T-helper 1 cell treated with Interleukin-12 subunit alpha and Interleukin-12 subunit beta and Interleukin-4 antibody, amounts not matched to agents 30 ng/mL and 1 ng/mL, for 36 hours (primary cell): Measurements from ENCODE around the gene PEBP1. TPM values are rescaled to one million over a fixed set of nuclear protein-coding genes. Genes with fewer than 3 reads are reported as not detected.

ENCODE experiments used
- intact Hi-C: fragments of 100-400 bp; cut with micrococcal nuclease; formaldehyde crosslinking; loops from one replicate; pipeline ENCODE4 v1.15.1; 2024
- total RNA-seq: library from RNA; stranded (reverse); gene quantifications from 2 replicates; pipeline ENCODE4 v1.2.3, GENCODE V29; 2022

Gene PEBP1
- 108 and 111 TPM in 2 replicates for total RNA-seq

- intact Hi-C loops = loop anchor here (1.0 to 5.0 kb wide), 7 partner anchors 15 to 261 kb away; partner anchors contain the start of gene RFC5
Measured at GRCh38 chr12:118135788-118136558, at the start of gene PEBP1. PEBP1 (plus strand) TSS chr12:118136124; CDS start chr12:118136210, 86 bp downstream.

GRCh38 chr12:118089782-118090181 is 46.1 kb upstream of the PEBP1 start:
- intact Hi-C loops = no loop called here

DNA sequence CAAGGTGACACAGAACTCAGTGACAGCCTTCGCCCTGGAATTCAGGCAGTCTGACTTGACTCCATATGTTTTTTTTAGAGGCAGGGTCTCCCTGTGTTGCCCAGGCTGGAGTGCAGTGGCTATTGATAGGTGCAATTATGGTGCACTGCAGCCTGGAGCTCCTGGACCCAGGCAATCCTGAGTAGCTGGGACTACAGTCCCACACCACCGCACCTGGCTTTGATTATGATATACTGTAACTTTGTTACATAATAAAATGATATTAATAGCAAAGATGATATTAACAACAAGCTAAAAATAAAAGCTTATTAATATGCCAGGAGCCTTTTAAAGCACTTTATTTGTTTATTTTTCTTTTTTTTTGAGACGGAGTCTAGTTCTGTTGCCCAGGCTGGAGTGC is 41.9 kb upstream of the PEBP1 start:
- intact Hi-C loops = no loop called here

DNA sequence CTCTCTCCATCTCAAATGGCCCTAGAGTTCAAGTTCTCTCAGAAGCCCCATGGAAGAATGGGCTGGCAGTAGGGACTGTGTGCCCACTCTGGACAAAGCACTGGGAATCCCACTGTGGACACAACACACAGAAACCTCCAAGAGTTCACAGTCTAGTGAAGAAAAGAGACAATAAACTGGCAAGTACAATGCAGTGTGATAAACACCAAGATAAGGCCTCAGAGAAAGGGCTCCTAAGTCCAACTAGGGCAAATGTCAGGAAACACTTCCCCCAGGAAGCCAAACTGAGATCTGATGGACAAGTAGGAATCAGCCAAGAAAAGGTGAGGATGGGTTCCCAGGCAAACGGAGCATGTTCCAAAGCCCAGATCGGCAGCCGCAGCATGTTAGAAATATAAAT is 37.5 kb upstream of the PEBP1 start:
- intact Hi-C loops = no loop called here

- intact Hi-C loops = no loop called here
Measured at GRCh38 chr12:118098911-118099671, 36.8 kb upstream of the PEBP1 start.

DNA sequence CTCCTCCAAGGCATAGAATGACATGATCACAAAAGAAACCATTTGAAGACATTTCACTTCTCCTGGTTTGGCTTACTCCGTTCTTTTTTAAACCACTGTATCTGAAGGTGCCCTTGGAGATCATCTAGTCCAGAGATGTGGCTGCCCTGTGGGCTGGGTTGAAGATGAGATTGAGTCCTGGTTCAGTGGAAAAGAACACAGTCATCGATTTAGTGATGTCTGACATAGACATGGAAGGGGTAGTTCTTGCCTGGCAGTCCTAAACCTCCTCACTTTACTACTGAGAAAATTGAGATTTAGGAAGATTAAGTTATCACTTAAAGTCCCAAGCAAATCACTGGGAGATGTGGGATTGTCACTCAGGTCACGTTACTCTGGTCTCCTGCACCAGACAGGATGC is 34.9 kb upstream of the PEBP1 start:
- intact Hi-C loops = no loop called here

GRCh38 chr12:118102070-118102469 is 33.9 kb upstream of the PEBP1 start:
- intact Hi-C loops = no loop called here

DNA sequence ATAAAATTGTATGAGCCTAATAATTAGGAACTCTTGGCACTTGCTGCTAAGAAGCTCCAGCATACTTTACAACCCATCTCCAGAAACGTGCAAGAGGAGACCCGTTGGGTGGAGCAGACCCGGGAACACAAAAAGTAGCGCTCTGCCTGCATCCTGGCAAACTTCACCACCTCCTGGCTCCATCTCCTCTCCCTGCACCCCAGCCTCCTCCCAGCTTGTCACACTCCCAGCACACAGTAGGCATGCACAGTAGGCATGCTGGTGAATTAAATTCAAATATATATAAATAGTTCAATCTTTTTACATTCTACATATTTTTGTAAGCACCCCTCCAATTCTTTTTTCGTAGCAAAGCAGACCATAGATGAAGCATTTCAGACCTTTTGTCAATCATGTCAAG is 33.3 kb upstream of the PEBP1 start:
- intact Hi-C loops = no loop called here

- intact Hi-C loops = no loop called here
Measured at GRCh38 chr12:118103201-118103600, 32.7 kb upstream of the PEBP1 start.

DNA sequence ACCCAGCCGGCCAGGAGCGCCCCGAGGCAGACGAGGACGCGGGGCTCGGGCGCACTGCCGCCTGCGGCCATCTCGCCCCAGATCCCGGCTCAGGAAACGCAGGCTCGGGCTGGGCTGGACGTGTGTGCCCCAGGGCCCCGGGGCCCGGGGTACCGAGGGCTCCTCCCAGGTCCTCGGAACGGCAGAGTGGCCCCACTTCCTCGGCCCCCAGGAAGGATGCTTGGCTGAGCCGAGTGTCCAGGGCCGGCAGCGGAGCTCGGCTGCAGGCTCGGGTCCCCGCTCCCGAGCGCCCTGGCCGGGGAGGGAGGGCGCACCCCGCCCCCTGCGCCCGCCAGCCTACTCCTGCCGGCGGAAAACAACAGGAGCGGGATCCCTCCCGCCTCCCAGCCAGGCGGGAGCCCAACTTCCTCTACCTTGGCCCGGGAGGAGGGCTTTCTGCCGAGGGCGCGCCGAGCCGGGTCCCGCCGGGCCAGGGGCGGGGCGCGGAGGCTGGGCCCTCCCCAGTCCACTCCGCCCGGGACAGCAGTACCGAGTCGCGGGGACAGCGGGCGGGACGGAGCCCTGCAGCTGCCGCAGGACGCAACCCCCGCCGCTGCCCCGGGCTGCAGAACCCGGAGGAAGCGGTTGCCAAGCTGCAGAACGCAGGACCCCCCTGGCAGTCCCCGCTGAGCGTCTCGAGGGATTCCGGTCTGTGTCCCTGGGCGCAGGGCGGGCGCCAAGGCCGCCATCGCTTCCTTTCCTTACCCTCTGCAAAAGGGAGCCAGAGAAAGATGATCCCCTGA is 32.1 kb upstream of the PEBP1 start, which contains the start of gene VSIG10:
Gene VSIG10 (minus strand): TSS at position 411 of the 782 bp plus-strand sequence. CDS start 340 bp downstream, at position 71.
- intact Hi-C loops = no loop called here

DNA sequence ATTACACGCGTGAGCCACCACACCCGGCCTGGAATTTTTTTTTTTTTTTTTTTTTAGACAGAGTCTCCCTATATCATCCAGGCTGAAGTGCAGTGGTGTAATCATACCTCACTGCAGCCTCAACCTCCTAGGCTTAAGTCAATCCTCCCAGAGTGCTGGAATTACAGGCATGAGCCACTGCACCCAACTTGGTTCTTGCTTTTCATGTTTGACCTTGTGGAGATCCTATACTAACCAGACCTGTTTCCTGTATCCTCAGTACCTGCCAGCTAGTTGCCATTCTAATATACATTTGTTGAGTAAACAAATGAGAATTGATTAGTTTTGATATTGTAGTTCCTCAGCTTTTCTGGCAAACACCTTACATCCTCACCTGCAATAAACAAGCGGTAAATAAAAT is 28.9 kb upstream of the PEBP1 start:
- intact Hi-C loops = no loop called here

DNA sequence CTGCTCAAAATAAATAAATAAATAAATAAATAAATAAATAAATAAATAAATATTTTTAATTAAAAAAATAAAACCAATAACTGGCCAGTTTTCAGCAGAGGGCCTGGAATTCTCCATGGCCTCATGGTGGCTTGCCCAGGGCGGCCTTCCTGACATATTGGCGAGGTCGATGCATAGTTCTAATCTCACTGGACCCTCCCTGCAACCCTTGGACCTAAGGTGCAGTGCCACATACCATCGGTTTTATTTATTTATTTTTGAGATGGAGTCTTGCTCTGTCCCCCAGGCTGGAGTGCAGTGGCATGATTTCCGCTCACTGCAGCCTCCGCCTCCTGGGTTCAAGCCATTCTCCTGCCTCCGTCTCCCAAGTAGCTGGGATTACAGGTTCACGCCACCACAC is 28.2 kb upstream of the PEBP1 start:
- intact Hi-C loops = no loop called here

GRCh38 chr12:118109088-118109487 is 26.8 kb upstream of the PEBP1 start:
- intact Hi-C loops = no loop called here

- intact Hi-C loops = no loop called here
Measured at GRCh38 chr12:118119449-118119879, 16.5 kb upstream of the PEBP1 start.

- intact Hi-C loops = loop anchor here (1.0 to 5.0 kb wide), 8 partner anchors 16 to 1292 kb away; partner anchors contain the start of genes PEBP1, SUDS3 and WSB2
Measured at GRCh38 chr12:118120579-118121363, 15.2 kb upstream of the PEBP1 start.

GRCh38 chr12:118122264-118122663 is 13.7 kb upstream of the PEBP1 start:
- intact Hi-C loops = loop anchor here (5.0 kb wide), 4 partner anchors 45 to 1290 kb away; partner anchors contain the start of gene WSB2

DNA sequence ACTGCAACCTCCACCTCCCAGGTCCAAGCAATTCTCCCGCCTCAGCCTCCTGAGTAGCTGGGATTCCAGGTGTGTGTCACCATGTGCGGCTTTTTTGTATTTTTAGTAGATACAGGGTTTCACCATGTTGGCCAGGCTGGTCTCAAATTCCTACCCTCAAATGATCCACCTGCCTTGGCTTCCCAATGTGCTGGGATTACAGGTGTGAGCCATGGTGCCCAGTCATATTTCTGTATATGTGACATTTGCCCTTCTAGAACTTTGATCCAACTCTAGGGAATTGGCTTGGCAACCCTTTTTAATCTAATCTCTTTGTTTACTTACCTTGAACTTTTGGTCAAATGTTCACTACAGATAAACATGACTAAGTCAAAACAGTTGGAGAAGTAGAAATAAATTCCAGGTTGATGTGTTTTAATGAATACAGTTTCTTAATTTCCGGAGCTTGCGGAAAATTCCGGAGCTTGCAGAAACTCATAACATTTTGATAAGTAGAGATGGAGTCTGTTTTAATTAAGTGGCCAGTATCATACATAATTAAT is 11.5 kb upstream of the PEBP1 start:
- intact Hi-C loops = loop anchor here (5.0 kb wide), 4 partner anchors 43 to 1288 kb away; partner anchors contain the start of gene WSB2

- intact Hi-C loops = no loop called here
Measured at GRCh38 chr12:118125743-118126118, 10.2 kb upstream of the PEBP1 start.

DNA sequence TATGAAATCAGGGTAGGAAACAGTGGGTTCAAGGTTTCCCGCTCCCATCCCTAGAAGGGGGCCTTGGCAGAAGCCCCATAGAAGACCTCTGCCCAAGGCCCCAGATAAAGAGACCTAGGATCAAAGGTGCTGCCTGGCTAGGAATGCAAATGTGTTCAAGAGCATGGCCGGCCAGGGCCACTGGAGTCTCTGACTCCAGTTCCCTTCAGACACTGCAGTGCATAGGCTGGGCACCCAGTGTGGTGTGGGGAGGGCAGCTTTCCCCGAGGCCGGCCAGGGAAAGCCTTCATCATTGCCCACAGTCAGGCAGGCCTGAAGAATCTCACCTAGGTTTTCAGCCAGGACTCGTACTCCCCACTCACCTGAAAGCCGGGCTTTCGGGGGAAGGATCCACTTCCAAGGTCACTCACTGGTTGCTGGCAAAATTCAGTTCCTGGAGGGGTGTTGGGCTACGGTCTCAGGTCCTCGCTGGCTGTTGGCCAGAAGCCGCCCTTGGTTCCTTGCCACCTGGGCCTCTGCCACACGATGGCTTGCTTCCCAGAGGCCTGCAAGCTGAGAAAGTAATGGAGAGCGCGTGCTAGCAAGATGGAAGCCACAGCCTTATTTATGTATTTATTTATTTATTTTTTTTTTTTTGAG is 9.7 kb upstream of the PEBP1 start:
- intact Hi-C loops = no loop called here

GRCh38 chr12:118127867-118128266 is 8.1 kb upstream of the PEBP1 start:
- intact Hi-C loops = no loop called here
